Pancreas (tissue), 10 donors: Measurements from ENCODE around the gene BRS3. TPM values are rescaled to one million over a fixed set of nuclear protein-coding genes. Genes with fewer than 3 reads are reported as not detected.

Experiments used
- ATAC-seq, 4 donors: fragments of 200-7000 bp; cut with Tn5 transposase; one replicate each; pipeline versions ENCODE4 v1.8.0 to v1.9.1; 2020; ENCODE audit warnings: mild to moderate bottlenecking in 4 of 4, moderate library complexity in 4 of 4
- DNase-seq, 6 donors: peaks; one replicate each; pipeline ENCODE4 v3.0.0-alpha.2; 2020
- FAIRE-seq: peaks from 2 replicates; lab custom pipeline; 2012; peaks lifted over from hg19 to GRCh38; lab: Jason Lieb, UNC
- H3K27ac ChIP-seq, 4 donors: fragments of 200-600 bp; sonication (generic); 1 replicate in 3 of 4; 2 replicates in 1 of 4; pipeline versions ENCODE4 v1.5.0 to v1.8.0; 2020
- H3K27me3 ChIP-seq, 4 donors: fragments of 200-600 bp; one replicate each; pipeline ENCODE4 v1.8.0; 2021
- H3K36me3 ChIP-seq, 3 donors: fragments of 200-600 bp; sonication (generic) in 1 of 3; one replicate each; pipeline versions ENCODE4 v1.5.0 to v1.8.0; 2020 to 2021
- H3K4me1 ChIP-seq, 3 donors: fragments of 200-600 bp; one replicate each; pipeline ENCODE4 v1.8.0; 2021
- H3K4me3 ChIP-seq, 4 donors: fragments of 200-600 bp; sonication (generic) in 2 of 4; one replicate each; pipeline versions ENCODE4 v1.5.0 to v1.8.0; 2020 to 2021
- H3K9me3 ChIP-seq, 4 donors: fragments of 200-600 bp; one replicate each; pipeline ENCODE4 v1.8.0; 2021
- CTCF ChIP-seq, 4 donors: fragments of 200-600 bp; sonication (generic) in 3 of 4; IDR thresholded peaks; one replicate each; pipeline versions ENCODE4 v1.5.0 to v1.8.0; 2021; ENCODE audit warnings: antibody characterized with exemption in 4 of 4
- WGBS, 2 donors: extraction: QIAGEN DNeasy Blood & Tissue Kit; methylation state at CpG; one replicate each; pipeline ENCODE4 v1.1.7; 2013; 5-methylcytosine and 5-hydroxymethylcytosine counted together
- intact Hi-C, 3 donors: fragments of 100-400 bp; cut with DNase I; formaldehyde crosslinking; loops; one replicate each; pipeline versions ENCODE4 v1.11.1 to v1.14.2; 2022
- polyA plus RNA-seq, 2 donors: library from polyadenylated mRNA; stranded (reverse); fragments of 200-250 nt; gene quantifications; one replicate each; pipeline ENCODE4 v1.2.3, GENCODE V29; 2013
- total RNA-seq, 6 donors: library from RNA; stranded (reverse); fragmentation: NEBNext Ultra II Directional in 4 of 6; extraction: Animal tissue kit (Norgen Biotek cat#: 25700) in 4 of 6; gene quantifications; one replicate each; pipeline versions ENCODE4 v1.2.1 to v1.2.4, GENCODE V29; 2021 to 2023
- donor health status: healthy with polysubstance abuse.
- donor health status: DM: no; HTN: no; CAD: no; lungs with moderate emphysema.
- donor health status: DM: no; HTN: no; CAD: no.
- donor health status: control.
- donor health status: control.
- donor health status: Bipolar disorder and iron deficiency.
- donor health status: DM: yes; HTN: yes; CAD: no.
- donor health status: DM: no; HTN: no; CAD: no.
- donor health status: DM: no; HTN: no; CAD: no.
- donor health status: DM: yes; HTN: yes; CAD: no.

BRS3 gene
- total and polyA plus RNA-seq, 8 donors: 0.11 to 0.21 (median 0.14) TPM; not detected in 3

GRCh38 chrX:136496764-136497555 is 9.2 kb downstream of the BRS3 start:
- DNase-seq: peak; percentile 75 to 86 (median 80)
- Histone ChIP-seq H3K36me3 (no peaks in the 10 kb centered on the region), H3K9me3 (no peaks in the 10 kb centered on the region), H3K27me3 (peaks cover 0 to 9% (median 0%) of the 10 kb centered on the region in 4 donors), H3K27ac (peak overlapping the region; percentile 82 to 95 (median 88)), H3K4me1 (no peaks in the 10 kb centered on the region), H3K4me3 (peak overlapping the region; percentile 33 to 55 (median 39))
- WGBS, 2 donors: 0 to 36% methylated on average over 85 to 111 of the region's 111 CpGs
- ATAC-seq: peak; percentile 87 to 97 (median 94)
- no peak for TF ChIP-seq CTCF (IDR thresholded peaks at IDR 0.05)
- FAIRE-seq: peak; percentile 75
- intact Hi-C loops: no loop called here

- Histone ChIP-seq H3K9me3 (no peaks in the 10 kb centered on the region), H3K36me3 (no peaks in the 10 kb centered on the region), H3K27me3 (peaks cover 0 to 5% (median 0%) of the 10 kb centered on the region in 4 donors), H3K4me3 (peak within 1 kb of the TSS; percentile 33 to 55 (median 39)), H3K4me1 (no peaks in the 10 kb centered on the region), H3K27ac (peak within 1 kb of the TSS; percentile 82 to 95 (median 88))
- no peak for TF ChIP-seq CTCF (IDR thresholded peaks at IDR 0.05)
- no peak for FAIRE-seq
- peak in 3 of 4 donors; percentile 4 to 12 (median 5) for ATAC-seq
- DNase-seq: peak in 3 of 6 donors; percentile 5 to 66 (median 60)
- intact Hi-C loops: no loop called here
- 1 to 37% methylated on average over 33 to 35 of the region's 35 CpGs for WGBS, 2 donors
Measured at GRCh38 chrX:136497556-136498052, 9.9 kb downstream of the BRS3 start, which contains the start of gene HTATSF1. Gene HTATSF1, plus strand, starts transcription at chrX:136497592. Its CDS starts 93 bp downstream, at chrX:136497685.

- H3K27me3 ChIP-seq: peaks cover 0 to 7% (median 2%) of the 10 kb centered on the region in 4 donors
- H3K9me3 ChIP-seq: no peaks in the 10 kb centered on the region
- ATAC-seq (no peak), FAIRE-seq (no peak), DNase-seq (no peak)
- H3K4me3 ChIP-seq: no peak overlapping the region
- no peak for TF ChIP-seq CTCF (IDR thresholded peaks at IDR 0.05)
- intact Hi-C loops: no loop called here
- WGBS, 2 donors: 45% methylated on average over 5 of the region's 5 CpGs
- H3K4me1 ChIP-seq: no peaks in the 10 kb centered on the region
- H3K36me3 ChIP-seq: no peaks in the 10 kb centered on the region
- H3K27ac ChIP-seq: no peak overlapping the region
Measured at GRCh38 chrX:136519069-136519468, 31.3 kb downstream of the BRS3 start.

GRCh38 chrX:136523770-136524169 is 36.0 kb downstream of the BRS3 start:
- Histone ChIP-seq H3K9me3 (no peaks in the 10 kb centered on the region), H3K4me3 (no peak overlapping the region), H3K4me1 (no peaks in the 10 kb centered on the region), H3K27ac (no peak overlapping the region), H3K27me3 (no peaks in the 10 kb centered on the region), H3K36me3 (no peaks in the 10 kb centered on the region)
- no peak for TF ChIP-seq CTCF (IDR thresholded peaks at IDR 0.05)
- intact Hi-C loops: no loop called here
- no peak for DNase-seq
- FAIRE-seq: no peak
- ATAC-seq: no peak
